ENCODE data around the gene AGMO. TPM values are rescaled to one million over a fixed set of nuclear protein-coding genes. Genes with fewer than 3 reads are reported as not detected.
"Not testable (repeated sequence)": the region's sequence is repeated elsewhere in the genome, so short reads cannot be mapped to it uniquely, and the experiment has no call there.

Gene AGMO
- total RNA-seq, 1 experiment from 2014 or later, result 0.77 TPM

DNA sequence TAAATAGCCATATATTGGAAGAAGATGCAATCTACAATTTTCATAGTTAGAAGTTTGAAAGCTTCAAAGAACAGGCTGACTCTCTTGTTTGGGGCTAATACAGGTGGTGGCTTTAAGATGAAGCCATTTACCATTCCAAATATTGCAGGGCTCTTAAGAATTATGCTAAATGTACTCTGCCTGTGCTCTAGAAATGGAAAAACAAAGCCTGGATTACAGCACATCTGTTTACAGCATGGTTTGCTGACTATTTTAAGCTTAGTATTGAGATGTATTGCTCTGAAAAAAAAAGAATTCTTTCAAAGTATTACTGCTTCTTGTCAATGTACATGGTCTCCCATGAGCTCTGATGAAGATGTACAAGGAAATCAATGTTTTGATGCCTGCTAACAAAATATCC lies 34.2 kb downstream of the AGMO start (continued):
- TF ChIP-seq, protein P1, sequence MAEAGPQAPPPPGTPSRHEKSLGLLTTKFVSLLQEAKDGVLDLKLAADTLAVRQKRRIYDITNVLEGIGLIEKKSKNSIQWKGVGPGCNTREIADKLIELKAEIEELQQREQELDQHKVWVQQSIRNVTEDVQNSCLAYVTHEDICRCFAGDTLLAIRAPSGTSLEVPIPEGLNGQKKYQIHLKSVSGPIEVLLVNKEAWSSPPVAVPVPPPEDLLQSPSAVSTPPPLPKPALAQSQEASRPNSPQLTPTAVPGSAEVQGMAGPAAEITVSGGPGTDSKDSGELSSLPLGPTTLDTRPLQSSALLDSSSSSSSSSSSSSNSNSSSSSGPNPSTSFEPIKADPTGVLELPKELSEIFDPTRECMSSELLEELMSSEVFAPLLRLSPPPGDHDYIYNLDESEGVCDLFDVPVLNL (CRISPR knock-in tag; IDR thresholded peaks at IDR 0.05; ENCODE audit: borderline replicate concordance, low read depth), result no peak
- TF ChIP-seq, protein P2, sequence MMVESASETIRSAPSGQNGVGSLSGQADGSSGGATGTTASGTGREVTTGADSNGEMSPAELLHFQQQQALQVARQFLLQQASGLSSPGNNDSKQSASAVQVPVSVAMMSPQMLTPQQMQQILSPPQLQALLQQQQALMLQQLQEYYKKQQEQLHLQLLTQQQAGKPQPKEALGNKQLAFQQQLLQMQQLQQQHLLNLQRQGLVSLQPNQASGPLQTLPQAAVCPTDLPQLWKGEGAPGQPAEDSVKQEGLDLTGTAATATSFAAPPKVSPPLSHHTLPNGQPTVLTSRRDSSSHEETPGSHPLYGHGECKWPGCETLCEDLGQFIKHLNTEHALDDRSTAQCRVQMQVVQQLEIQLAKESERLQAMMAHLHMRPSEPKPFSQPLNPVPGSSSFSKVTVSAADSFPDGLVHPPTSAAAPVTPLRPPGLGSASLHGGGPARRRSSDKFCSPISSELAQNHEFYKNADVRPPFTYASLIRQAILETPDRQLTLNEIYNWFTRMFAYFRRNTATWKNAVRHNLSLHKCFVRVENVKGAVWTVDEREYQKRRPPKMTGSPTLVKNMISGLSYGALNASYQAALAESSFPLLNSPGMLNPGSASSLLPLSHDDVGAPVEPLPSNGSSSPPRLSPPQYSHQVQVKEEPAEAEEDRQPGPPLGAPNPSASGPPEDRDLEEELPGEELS (CRISPR knock-in tag; IDR thresholded peaks at IDR 0.05), result no peak
- TF ChIP-seq ZNF138 (CRISPR knock-in tag; conservative IDR thresholded peaks at IDR 0.05) (no peak), TEAD4 (CRISPR knock-in tag; IDR thresholded peaks at IDR 0.05) (no peak), ELF4 (CRISPR knock-in tag; IDR thresholded peaks at IDR 0.05; ENCODE audit: low read depth) (no peak), RELA (CRISPR knock-in tag; IDR thresholded peaks at IDR 0.05; ENCODE audit: borderline replicate concordance) (no peak)
- TF ChIP-seq, protein P3, sequence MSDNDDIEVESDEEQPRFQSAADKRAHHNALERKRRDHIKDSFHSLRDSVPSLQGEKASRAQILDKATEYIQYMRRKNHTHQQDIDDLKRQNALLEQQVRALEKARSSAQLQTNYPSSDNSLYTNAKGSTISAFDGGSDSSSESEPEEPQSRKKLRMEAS (CRISPR knock-in tag; IDR thresholded peaks at IDR 0.05), result no peak
- TF ChIP-seq, protein P4, sequence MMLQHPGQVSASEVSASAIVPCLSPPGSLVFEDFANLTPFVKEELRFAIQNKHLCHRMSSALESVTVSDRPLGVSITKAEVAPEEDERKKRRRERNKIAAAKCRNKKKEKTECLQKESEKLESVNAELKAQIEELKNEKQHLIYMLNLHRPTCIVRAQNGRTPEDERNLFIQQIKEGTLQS (CRISPR knock-in tag; conservative IDR thresholded peaks at IDR 0.05), result no peak
- TF ChIP-seq, protein P5, sequence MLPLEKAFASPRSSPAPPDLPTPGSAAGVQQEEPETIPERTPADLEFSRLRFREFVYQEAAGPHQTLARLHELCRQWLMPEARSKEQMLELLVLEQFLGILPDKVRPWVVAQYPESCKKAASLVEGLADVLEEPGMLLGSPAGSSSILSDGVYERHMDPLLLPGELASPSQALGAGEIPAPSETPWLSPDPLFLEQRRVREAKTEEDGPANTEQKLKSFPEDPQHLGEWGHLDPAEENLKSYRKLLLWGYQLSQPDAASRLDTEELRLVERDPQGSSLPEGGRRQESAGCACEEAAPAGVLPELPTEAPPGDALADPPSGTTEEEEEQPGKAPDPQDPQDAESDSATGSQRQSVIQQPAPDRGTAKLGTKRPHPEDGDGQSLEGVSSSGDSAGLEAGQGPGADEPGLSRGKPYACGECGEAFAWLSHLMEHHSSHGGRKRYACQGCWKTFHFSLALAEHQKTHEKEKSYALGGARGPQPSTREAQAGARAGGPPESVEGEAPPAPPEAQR (CRISPR knock-in tag; IDR thresholded peaks at IDR 0.05), result no peak

DNA sequence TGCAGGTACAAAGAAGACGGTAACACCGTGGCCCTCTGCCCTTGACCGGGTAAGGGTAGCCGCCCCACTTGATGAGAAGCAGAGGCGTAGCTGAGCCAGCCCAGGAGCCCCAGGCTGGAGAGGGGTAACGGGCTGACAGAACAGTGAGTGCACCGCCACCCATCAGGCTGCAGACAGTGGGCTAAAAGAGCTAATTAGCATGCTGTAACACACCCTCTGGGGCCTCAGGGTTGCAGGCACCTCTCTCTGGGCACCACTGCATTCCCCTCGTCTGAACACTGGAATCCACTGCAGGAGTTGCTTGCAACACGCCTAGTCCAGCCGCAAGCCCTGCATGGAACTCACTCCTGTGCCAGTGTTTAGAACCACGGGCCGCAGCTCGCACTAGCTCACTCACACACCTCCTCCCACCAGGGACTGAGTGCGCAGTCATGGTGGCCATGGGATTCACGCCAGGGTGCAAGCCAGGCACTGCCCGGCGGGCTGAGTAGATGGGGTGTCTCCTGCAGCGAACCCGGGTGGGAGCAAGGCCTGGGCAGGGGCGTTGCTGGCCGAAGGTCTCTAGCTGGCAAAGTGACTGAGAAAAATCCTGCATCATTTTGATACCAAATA lies 36.1 kb downstream of the AGMO start:
- CTCF ChIA-PET, result no interaction called here
- TF ChIP-seq ZNF232 (CRISPR knock-in tag; IDR thresholded peaks at IDR 0.05) (no peak), SMAD3 (CRISPR knock-in tag; IDR thresholded peaks at IDR 0.05; ENCODE audit: borderline replicate concordance) (no peak), TCF7 (CRISPR knock-in tag; IDR thresholded peaks at IDR 0.05; ENCODE audit: low read depth) (no peak), GABPB1 (CRISPR knock-in tag; IDR thresholded peaks at IDR 0.05) (no peak)
- H3K36me3 Mint-ChIP-seq, result peaks cover 12% of the 10 kb centered on the region
- peaks cover 27% of the 10 kb centered on the region for H3K9me3 Mint-ChIP-seq
- H3K4me3 Mint-ChIP-seq, result no peak overlapping the region
- DNase-seq (ENCODE audit: low spot score) (no peak), ATAC-seq (no peak)
- no peaks in the 10 kb centered on the region; the same call in 1 of the 2 replicates for H3K27me3 Mint-ChIP-seq (ENCODE audit: low read depth)
- POLR2A ChIA-PET, result no interaction called here
- H3K4me1 Mint-ChIP-seq, result no peaks in the 10 kb centered on the region; the same call in 1 of the 2 replicates
- H3K27ac Mint-ChIP-seq, result no peak overlapping the region

DNA sequence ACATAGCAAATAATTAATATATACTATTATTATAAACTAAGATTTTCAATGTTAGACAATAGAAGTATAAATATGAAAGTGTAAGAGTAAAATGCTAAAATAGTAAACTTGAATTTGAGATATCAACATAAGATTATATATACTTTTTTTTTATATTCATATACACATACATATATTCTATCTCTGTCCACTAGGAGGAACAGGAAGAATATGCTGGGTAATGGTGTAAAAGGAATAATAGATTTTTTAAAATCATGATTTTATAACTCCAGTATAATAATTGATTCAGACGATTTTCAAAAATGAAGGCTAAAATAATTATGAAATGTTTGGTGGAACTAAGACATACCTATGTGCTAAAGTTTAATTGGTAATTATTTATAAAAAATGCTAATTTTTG lies 37.7 kb downstream of the AGMO start:
- Mint-ChIP-seq H3K27me3 (ENCODE audit: low read depth) (no peaks in the 10 kb centered on the region; the same call in 1 of the 2 replicates), H3K36me3 (peaks cover 23% of the 10 kb centered on the region), H3K4me3 (no peak overlapping the region), H3K27ac (no peak overlapping the region), H3K9me3 (peaks cover 41% of the 10 kb centered on the region), H3K4me1 (no peaks in the 10 kb centered on the region; the same call in 1 of the 2 replicates)
- ATAC-seq, result no peak
- POLR2A ChIA-PET, result no interaction called here
- CTCF ChIA-PET, result no interaction called here
- TF ChIP-seq JAZF1 (CRISPR knock-in tag; IDR thresholded peaks at IDR 0.05) (no peak), MXD4 (CRISPR knock-in tag; IDR thresholded peaks at IDR 0.05; ENCODE audit: borderline replicate concordance) (no peak), ELF4 (CRISPR knock-in tag; IDR thresholded peaks at IDR 0.05; ENCODE audit: low read depth) (no peak), MYBL2 (CRISPR knock-in tag; IDR thresholded peaks at IDR 0.05) (no peak), ZNF121 (CRISPR knock-in tag; IDR thresholded peaks at IDR 0.05) (no peak)
- DNase-seq (ENCODE audit: low spot score), result no peak

DNA sequence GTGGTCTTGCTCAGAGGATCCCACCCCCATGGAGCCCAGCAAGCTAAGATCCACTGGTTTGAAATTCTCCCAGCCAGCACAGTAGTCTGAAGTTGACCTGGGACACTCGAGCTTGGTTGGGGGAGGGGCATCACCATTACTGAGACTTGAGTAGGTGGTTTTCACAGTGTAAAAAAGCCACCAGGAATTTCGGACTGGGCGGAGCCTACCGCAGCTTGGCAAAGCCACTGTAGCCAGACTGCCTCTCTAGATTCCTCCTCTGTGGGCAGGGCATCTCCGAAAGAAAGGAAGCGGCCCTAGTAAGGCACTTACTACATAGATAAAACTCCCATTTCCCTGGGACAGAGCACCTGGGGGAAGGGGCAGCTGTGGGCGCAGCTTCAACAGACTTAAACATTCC lies 44.0 kb downstream of the AGMO start:
- ATAC-seq (peak; percentile 79), DNase-seq (ENCODE audit: low spot score) (peak; percentile 22)
- POLR2A ChIA-PET; H3K27me3 Mint-ChIP-seq (ENCODE audit: low read depth); H3K4me3 Mint-ChIP-seq; H3K27ac Mint-ChIP-seq: not testable (repeated sequence)
- Mint-ChIP-seq H3K4me1 (peaks cover 36% of the 10 kb centered on the region), H3K9me3 (peaks cover 36% of the 10 kb centered on the region), H3K36me3 (peaks cover 17% of the 10 kb centered on the region)
- CTCF ChIA-PET, result interaction anchor here (0.6 kb wide), 1 partner anchor 551 kb away, joined by 3 read pairs; no protein-coding TSS in a partner anchor
